ENCODE measurements around the gene BCOR. TPM values are rescaled to one million over a fixed set of nuclear protein-coding genes. Genes with fewer than 3 reads are reported as not detected.
A peak's percentile ranks its signal among the peaks of the same experiment; 100 is the strongest.

BCOR gene
- total and polyA plus RNA-seq, 9 of the 15 experiments (the other 6 are each of a cell fraction or from before 2014, with no cell fraction given): 27.5 to 113 (median 37.6) TPM

DNA sequence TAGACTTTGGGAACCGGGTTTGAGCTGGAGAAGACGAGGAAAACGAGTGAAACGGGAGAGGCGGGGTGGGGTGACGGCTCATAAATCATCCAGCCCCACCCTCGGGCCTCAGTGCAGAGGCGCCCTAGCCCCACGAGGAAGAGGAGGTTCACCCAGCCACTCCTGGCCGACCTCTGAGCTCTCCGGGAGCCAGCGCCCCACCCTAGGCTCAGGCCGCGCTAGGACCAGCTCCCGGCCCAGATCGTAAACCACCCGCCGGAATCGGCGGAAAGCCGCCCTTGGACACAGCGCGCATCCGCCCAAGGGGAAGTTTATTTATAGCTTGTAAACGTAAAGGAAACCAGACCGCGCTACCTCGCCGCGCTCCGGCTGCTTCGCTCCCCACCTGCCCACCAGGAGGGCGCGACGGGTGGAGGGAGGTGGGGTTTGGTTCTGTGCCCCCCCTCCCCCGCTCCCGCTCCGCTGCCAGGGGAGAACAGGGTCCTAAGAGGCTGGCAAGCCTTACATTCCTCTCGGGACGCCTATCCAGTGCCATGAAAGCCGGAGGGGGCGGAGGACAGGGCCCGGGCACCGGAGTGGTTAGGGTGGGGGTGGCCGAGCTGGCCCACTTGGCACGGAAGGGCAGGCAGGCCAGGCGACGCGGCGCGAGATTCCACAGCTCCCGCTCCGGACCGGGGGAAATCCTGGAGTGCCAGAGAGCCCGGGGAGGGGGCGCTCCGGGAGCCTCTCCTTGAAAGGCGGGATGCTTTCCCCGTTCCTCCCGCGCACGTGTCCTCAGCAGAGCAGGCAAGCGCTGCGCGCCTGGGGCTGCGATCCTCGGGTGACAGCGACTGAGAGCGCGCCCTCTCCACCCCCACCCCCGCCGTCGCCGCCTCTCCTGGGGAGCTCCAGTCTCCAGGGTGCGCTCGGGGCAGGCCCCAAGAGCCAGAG, 84.2 kb downstream of the BCOR start (continued):
- peak; percentile 83 for TF ChIP-seq RBFOX2 (IDR thresholded peaks at IDR 0.05; ENCODE audit: low read depth, low read length)
- peak; percentile 2 for TF ChIP-seq CCNT2 (IDR thresholded peaks at IDR 0.05; ENCODE audit: borderline replicate concordance, extremely low read depth, insufficient read length, low read depth, low read length)
- TF ChIP-seq CEBPB (tag; IDR thresholded peaks at IDR 0.05): no peak
- TF ChIP-seq, protein P1, sequence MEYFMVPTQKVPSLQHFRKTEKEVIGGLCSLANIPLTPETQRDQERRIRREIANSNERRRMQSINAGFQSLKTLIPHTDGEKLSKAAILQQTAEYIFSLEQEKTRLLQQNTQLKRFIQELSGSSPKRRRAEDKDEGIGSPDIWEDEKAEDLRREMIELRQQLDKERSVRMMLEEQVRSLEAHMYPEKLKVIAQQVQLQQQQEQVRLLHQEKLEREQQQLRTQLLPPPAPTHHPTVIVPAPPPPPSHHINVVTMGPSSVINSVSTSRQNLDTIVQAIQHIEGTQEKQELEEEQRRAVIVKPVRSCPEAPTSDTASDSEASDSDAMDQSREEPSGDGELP (CRISPR knock-in tag; IDR thresholded peaks at IDR 0.05; ENCODE audit: borderline replicate concordance): peak; percentile 32; the same call in 1 of the 2 replicates
- TF ChIP-seq ZBED1 (IDR thresholded peaks at IDR 0.05): no peak
- TF ChIP-seq NRF1 (conservative IDR thresholded peaks at IDR 0.05 in 1 of 2, IDR thresholded peaks at IDR 0.05 in 1 of 2): no peak
- TF ChIP-seq, protein P2, sequence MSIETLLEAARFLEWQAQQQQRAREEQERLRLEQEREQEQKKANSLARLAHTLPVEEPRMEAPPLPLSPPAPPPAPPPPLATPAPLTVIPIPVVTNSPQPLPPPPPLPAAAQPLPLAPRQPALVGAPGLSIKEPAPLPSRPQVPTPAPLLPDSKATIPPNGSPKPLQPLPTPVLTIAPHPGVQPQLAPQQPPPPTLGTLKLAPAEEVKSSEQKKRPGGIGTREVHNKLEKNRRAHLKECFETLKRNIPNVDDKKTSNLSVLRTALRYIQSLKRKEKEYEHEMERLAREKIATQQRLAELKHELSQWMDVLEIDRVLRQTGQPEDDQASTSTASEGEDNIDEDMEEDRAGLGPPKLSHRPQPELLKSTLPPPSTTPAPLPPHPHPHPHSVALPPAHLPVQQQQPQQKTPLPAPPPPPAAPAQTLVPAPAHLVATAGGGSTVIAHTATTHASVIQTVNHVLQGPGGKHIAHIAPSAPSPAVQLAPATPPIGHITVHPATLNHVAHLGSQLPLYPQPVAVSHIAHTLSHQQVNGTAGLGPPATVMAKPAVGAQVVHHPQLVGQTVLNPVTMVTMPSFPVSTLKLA (conservative IDR thresholded peaks at IDR 0.05): peak; percentile 25 to 52; a peak in 3 of 4 replicates
- TF ChIP-seq FOS (IDR thresholded peaks at IDR 0.05; ENCODE audit: extremely low read depth, insufficient read length): no peak
- TF ChIP-seq, protein P3, sequence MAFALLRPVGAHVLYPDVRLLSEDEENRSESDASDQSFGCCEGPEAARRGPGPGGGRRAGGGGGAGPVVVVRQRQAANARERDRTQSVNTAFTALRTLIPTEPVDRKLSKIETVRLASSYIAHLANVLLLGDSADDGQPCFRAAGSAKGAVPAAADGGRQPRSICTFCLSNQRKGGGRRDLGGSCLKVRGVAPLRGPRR (CRISPR knock-in tag; IDR thresholded peaks at IDR 0.05): no peak
- TF ChIP-seq CREBBP (IDR thresholded peaks at IDR 0.05; ENCODE audit: low read depth, low read length): no peak
- TF ChIP-seq HDAC8 (tag; IDR thresholded peaks at IDR 0.05): no peak
- no peak for TF ChIP-seq ZNF165 (CRISPR knock-in tag; IDR thresholded peaks at IDR 0.05; ENCODE audit: borderline replicate concordance)
